GM20000 (cell line): ENCODE data around the gene EDA.

Experiments used
- DNase-seq: peaks from one replicate; pipeline ENCODE4 v3.0.0; 2012; ENCODE audit warnings: low spot score
- CTCF ChIP-seq: IDR thresholded peaks from 2 replicates; pipeline ENCODE4 v1.5.1; 2012; ENCODE audit warnings: mild to moderate bottlenecking, control low read depth; ENCODE audit errors: extremely low read depth, missing control alignments

The EDA gene

GRCh38 chrX:69615779-69616456 is at the start of gene EDA:
Gene EDA (plus strand): TSS chrX:69616113.
- TF ChIP-seq CTCF, result no peak
- peak; percentile 8 for DNase-seq

- no peak for TF ChIP-seq CTCF
- DNase-seq, result no peak
These were observed 47.1 kb upstream of the EDA start for GRCh38 chrX:69568828-69569227.

- no peak for TF ChIP-seq CTCF
- DNase-seq, result no peak
These were observed 18.5 kb upstream of the EDA start for GRCh38 chrX:69597399-69597798.

GRCh38 chrX:69600182-69600581 is 15.7 kb upstream of the EDA start:
- no peak for DNase-seq
- no peak for TF ChIP-seq CTCF

GRCh38 chrX:69603566-69604194 is 12.2 kb upstream of the EDA start:
- DNase-seq, result no peak
- no peak for TF ChIP-seq CTCF

GRCh38 chrX:69605521-69605920 is 10.4 kb upstream of the EDA start:
- TF ChIP-seq CTCF, result no peak
- DNase-seq, result no peak

GRCh38 chrX:69607616-69608015 is 8.3 kb upstream of the EDA start:
- TF ChIP-seq CTCF, result no peak
- DNase-seq, result no peak
